GM18505 (cell line): Measurements from ENCODE around the gene LPAR1.

Experiments used
- ATAC-seq: cut with Tn5 transposase; IDR thresholded peaks from one replicate; pipeline ENCODE4 v1.9.1; 2021; ENCODE audit not compliant: unreplicated experiment
- POLR2A ChIP-seq: IDR thresholded peaks from 4 replicates; pipeline ENCODE4 v1.6.1; 2011; ENCODE audit warnings: borderline replicate concordance; ENCODE audit not compliant: insufficient read depth, insufficient read length; ENCODE audit errors: extremely low read depth

Gene LPAR1

GRCh38 chr9:110928599-110928998, 109.7 kb downstream of the LPAR1 start:
- no peak for TF ChIP-seq POLR2A
- ATAC-seq = no peak

DNA sequence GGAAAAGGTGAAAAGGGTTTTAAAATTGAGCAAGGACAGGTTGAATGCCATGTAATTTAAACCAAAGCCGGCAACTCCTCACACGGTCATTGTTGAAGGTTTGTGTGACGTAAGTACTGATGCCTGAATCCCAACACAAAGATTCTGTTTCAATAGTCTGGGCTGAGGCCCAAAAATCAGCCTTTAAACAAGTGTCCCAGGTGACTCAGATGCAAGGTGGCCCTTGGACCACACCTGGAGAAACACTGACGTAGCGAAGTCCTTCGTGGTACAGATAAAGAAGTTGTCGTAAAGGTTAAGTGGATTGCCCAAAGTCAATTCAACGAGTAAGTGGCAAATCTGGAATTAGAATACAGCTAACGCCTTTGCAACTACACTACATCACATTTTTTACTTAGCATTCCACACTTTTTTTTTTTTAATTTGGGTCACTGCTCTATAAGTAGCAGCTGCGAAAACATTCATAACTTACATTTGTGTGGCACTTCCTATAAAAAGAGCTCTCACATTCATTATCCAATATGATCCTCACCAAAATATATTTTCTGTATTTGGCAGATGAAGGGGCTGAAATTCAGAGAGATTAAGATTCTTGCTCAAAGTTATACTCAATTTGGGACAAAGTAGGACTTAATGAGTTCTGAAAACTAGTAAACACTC, 111.3 kb downstream of the LPAR1 start:
- no peak for TF ChIP-seq POLR2A
- no peak for ATAC-seq

- TF ChIP-seq POLR2A = no peak
- no peak for ATAC-seq
Observed at GRCh38 chr9:110923601-110924000, 114.7 kb downstream of the LPAR1 start.

GRCh38 chr9:110922145-110922544, 116.1 kb downstream of the LPAR1 start:
- no peak for TF ChIP-seq POLR2A
- ATAC-seq = no peak

DNA sequence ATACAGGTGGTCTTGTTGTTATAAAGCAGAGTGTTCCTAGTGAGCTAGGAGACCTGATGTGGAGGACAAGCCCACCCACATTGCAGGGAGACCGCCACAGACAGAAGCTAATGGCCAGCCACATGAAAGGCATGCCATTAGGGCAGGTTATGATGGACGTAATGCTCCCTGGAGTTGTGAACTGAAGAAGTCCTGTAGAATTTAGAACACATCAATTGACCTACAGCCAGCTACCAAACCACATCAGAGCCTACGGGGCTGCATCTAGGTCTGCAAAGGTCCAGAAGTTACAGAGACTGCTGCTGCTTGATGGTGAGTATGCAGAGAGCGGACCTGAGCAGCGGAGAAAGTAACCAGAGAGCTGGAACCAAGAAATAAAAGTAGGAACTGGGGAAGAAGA, 116.6 kb downstream of the LPAR1 start:
- no peak for ATAC-seq
- no peak for TF ChIP-seq POLR2A

DNA sequence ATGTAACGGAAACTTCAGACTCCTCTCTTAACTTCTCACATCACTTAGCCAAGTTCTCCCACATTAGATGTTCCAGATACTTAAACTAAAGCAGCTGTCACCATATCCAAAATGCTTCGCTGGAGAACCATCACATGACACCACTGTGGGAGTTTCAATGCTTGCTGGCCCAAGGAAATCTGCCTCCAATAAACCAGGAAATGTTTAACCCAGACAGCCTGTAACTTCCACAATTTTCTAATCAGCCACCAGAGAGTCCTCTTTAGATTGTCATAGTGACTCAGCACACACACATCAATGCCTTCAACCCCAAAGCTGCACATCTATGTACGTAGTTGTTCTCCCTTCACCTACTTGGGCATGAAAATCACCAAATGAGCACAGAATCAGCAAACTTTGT, 118.7 kb downstream of the LPAR1 start:
- ATAC-seq = no peak
- no peak for TF ChIP-seq POLR2A

DNA sequence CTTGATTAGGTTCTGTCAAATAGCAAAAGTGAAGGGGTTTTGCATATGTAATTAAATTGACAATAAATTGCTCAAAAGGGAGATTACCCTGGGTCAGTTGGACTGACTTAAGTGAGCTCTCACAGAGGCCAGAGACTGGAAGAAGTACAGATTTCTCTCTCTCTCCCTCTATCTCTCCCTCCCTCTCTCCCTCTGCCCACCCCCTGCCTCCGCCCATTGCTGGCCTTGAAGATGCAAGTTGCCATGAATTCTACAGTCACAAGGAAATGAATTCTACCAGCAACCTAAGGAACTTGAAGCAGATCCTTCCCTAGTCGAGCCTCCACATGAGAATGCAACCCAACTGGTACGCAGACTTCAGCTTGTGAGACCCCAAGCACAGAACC, 119.2 kb downstream of the LPAR1 start:
- no peak for TF ChIP-seq POLR2A

GRCh38 chr9:110918316-110919049, 119.8 kb downstream of the LPAR1 start:
- no peak for ATAC-seq
- TF ChIP-seq POLR2A = no peak

More for the DNA sequence above, 119.2 kb downstream of the LPAR1 start:
- no peak for ATAC-seq

DNA sequence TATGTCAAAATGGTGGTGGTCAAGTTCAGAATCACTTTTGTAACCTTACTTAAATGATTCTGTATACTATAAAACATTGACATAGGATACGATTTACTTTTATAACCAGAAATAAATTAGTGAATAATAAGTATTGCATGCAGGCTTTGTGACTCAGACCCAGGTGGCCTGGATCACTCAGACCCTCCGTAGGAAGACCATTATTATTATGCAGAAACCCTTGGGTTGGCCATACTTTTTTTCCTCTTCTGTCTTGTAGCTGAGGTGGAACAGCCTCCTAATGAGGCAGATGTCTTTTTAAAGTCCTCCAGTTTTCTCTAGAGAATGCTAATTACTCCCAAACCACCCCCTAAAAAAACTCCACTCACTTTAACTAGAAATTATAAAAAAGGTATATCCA, 121.9 kb downstream of the LPAR1 start:
- ATAC-seq = no peak
- no peak for TF ChIP-seq POLR2A

- no peak for ATAC-seq
Observed at GRCh38 chr9:110912419-110913291, 125.6 kb downstream of the LPAR1 start.

GRCh38 chr9:110911659-110912418, 126.4 kb downstream of the LPAR1 start:
- no peak for ATAC-seq
- no peak for TF ChIP-seq POLR2A

More at GRCh38 chr9:110912419-110913291, 125.6 kb downstream of the LPAR1 start:
- no peak for TF ChIP-seq POLR2A

DNA sequence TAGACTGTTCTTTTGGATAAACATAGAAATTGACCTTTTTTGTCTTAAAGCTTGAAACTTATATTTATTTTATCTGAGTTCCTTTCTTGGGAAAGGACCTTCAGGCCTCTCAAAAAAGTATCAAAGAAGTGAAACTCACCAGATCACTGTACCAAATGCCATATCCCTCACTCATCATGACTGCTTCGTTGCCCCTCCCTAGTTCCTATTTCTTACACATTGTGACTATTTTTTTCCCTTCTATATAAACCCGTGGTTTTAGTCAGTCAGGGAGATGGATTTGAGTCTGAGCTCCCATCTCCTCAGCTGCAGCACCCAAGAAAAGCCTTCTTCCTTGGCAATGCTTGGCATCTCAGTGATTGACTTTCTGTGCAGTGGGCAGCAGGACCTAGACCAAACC, 129.4 kb downstream of the LPAR1 start:
- TF ChIP-seq POLR2A = no peak
- ATAC-seq = no peak

- no peak for TF ChIP-seq POLR2A
- ATAC-seq = no peak
Observed at GRCh38 chr9:110900917-110901316, 137.4 kb downstream of the LPAR1 start.
